GM23338 (cell line): ENCODE data around the gene RNF141. TPM values are rescaled to one million over a fixed set of nuclear protein-coding genes. Genes with fewer than 3 reads are reported as not detected.

Experiments
- ATAC-seq: fragments of 200-7000 bp; cut with Tn5 transposase; 3 replicates; pipeline ENCODE4 v1.9.1; 2020
- DNase-seq: peaks from one replicate; pipeline ENCODE4 v3.0.0-alpha.2; 2015; ENCODE audit warnings: low spot score
- H2AFZ ChIP-seq: fragments of 200-600 bp; sonication (generic); 2 replicates; pipeline ENCODE4 v1.8.0; 2016; ENCODE audit warnings: antibody characterized with exemption, mild to moderate bottlenecking, moderate library complexity
- H3F3A ChIP-seq: fragments of 200-600 bp; sonication (generic); replicated peaks from 2 replicates; pipeline ENCODE4 v1.8.0; 2017; ENCODE audit warnings: antibody characterized with exemption, mixed run types, low read depth
- H3K27ac ChIP-seq: fragments of 200-600 bp; sonication (generic); 2 replicates; pipeline ENCODE4 v1.6.1; 2016; ENCODE audit warnings: low read depth
- H3K27me3 ChIP-seq: fragments of 200-600 bp; sonication (generic); 2 replicates; pipeline ENCODE4 v1.8.0; 2016; ENCODE audit warnings: mild to moderate bottlenecking, mixed run types, moderate library complexity; ENCODE audit not compliant: insufficient read depth
- H3K36me3 ChIP-seq: fragments of 200-600 bp; sonication (generic); 2 replicates; pipeline ENCODE4 v1.8.0; 2016; ENCODE audit warnings: mild to moderate bottlenecking; ENCODE audit not compliant: insufficient read depth
- H3K4me1 ChIP-seq: fragments of 200-600 bp; sonication (generic); 2 replicates; pipeline ENCODE4 v1.8.0; 2016; ENCODE audit warnings: mild to moderate bottlenecking, moderate library complexity; ENCODE audit not compliant: insufficient read depth
- H3K4me2 ChIP-seq: fragments of 200-600 bp; sonication (generic); 2 replicates; pipeline ENCODE4 v1.7.1; 2017; ENCODE audit warnings: mixed run types
- H3K4me3 ChIP-seq: fragments of 200-600 bp; sonication (generic); 2 replicates; pipeline ENCODE4 v1.6.1; 2016; ENCODE audit warnings: mixed run types
- H3K79me2 ChIP-seq: fragments of 200-600 bp; sonication (generic); replicated peaks from 2 replicates; pipeline ENCODE4 v1.8.0; 2017; ENCODE audit warnings: mild to moderate bottlenecking; ENCODE audit not compliant: insufficient read depth
- H3K9me2 ChIP-seq: fragments of 200-600 bp; sonication (generic); 2 replicates; pipeline ENCODE4 v1.8.0; 2017; ENCODE audit not compliant: insufficient read depth
- H4K20me1 ChIP-seq: fragments of 200-600 bp; sonication (generic); replicated peaks from 2 replicates; pipeline ENCODE4 v1.8.0; 2017; ENCODE audit warnings: mild to moderate bottlenecking; ENCODE audit not compliant: insufficient read depth
- H3K27ac Mint-ChIP-seq: 2 replicates; pipeline ENCODE4 v1.8.0; 2020; ENCODE audit warnings: inconsistent platforms, mild to moderate bottlenecking, moderate library complexity, mixed read lengths
- H3K27me3 Mint-ChIP-seq: 3 replicates; pipeline ENCODE4 v1.8.0; 2022; ENCODE audit warnings: low read depth, mild to moderate bottlenecking, moderate library complexity, mixed read lengths, inconsistent platforms; ENCODE audit not compliant: insufficient read depth, poor library complexity
- H3K36me3 Mint-ChIP-seq: 3 replicates; pipeline ENCODE4 v1.8.0; 2021; ENCODE audit warnings: low read depth, mild to moderate bottlenecking, inconsistent platforms, moderate library complexity, mixed read lengths
- H3K4me1 Mint-ChIP-seq: 3 replicates; pipeline ENCODE4 v1.8.0; 2020; ENCODE audit warnings: mild to moderate bottlenecking, inconsistent platforms, mixed read lengths
- H3K4me3 Mint-ChIP-seq: 3 replicates; pipeline ENCODE4 v1.8.0; 2021; ENCODE audit warnings: moderate library complexity, mild to moderate bottlenecking, inconsistent platforms, mixed read lengths
- H3K9me3 Mint-ChIP-seq: 3 replicates; pipeline ENCODE4 v1.8.0; 2020; ENCODE audit warnings: moderate library complexity, mild to moderate bottlenecking, inconsistent platforms, mixed read lengths
- CREB1 ChIP-seq: fragments of 250-450 bp; sonication (Bioruptor Pico); IDR thresholded peaks from 2 replicates; pipeline ENCODE4 v1.5.0; 2020; ENCODE audit warnings: low read depth, mild to moderate bottlenecking, moderate library complexity
- CTCF ChIP-seq, 2 experiments: fragments of 200-600 bp in 1 of 2; sonication (generic) in 1 of 2; conservative IDR thresholded peaks; 2 replicates each; pipeline versions ENCODE4 v1.5.1 to v1.6.1; 2016 to 2017; ENCODE audit warnings: antibody characterized with exemption in 2 of 2, low read depth in 2 of 2, mild to moderate bottlenecking in 2 of 2, moderate library complexity in 1 of 2
- ETS1 ChIP-seq: IDR thresholded peaks from 2 replicates; pipeline ENCODE4 v1.6.1; 2016; ENCODE audit warnings: antibody characterized with exemption
- JUNB ChIP-seq: IDR thresholded peaks from one replicate; pipeline ENCODE4 v1.6.1; 2016; ENCODE audit warnings: antibody characterized with exemption; ENCODE audit not compliant: unreplicated experiment
- NANOG ChIP-seq: IDR thresholded peaks from 2 replicates; pipeline ENCODE4 v1.6.1; 2016; ENCODE audit warnings: antibody characterized with exemption, borderline replicate concordance
- POLR2AphosphoS5 ChIP-seq: IDR thresholded peaks from 2 replicates; pipeline ENCODE4 v1.6.1; 2016; ENCODE audit warnings: antibody characterized with exemption, low read depth
- REST ChIP-seq: IDR thresholded peaks from one replicate; pipeline ENCODE4 v1.6.1; 2018; ENCODE audit warnings: antibody characterized with exemption; ENCODE audit not compliant: unreplicated experiment
- STAT1 ChIP-seq: IDR thresholded peaks from one replicate; pipeline ENCODE4 v1.6.1; 2016; ENCODE audit warnings: antibody characterized with exemption; ENCODE audit not compliant: unreplicated experiment
- ZNF114 ChIP-seq: fragments of 250-450 bp; sonication (Bioruptor Pico); IDR thresholded peaks from 2 replicates; pipeline ENCODE4 v1.5.0; 2020; ENCODE audit warnings: mild to moderate bottlenecking, moderate library complexity
- ZNF331 ChIP-seq: fragments of 250-450 bp; sonication (Bioruptor Pico); IDR thresholded peaks from 2 replicates; pipeline ENCODE4 v1.5.0; 2020; ENCODE audit warnings: low read depth, mild to moderate bottlenecking, moderate library complexity
- ZNF462 ChIP-seq: fragments of 250-450 bp; sonication (Bioruptor Pico); IDR thresholded peaks from 2 replicates; pipeline ENCODE4 v1.5.0; 2020; ENCODE audit warnings: mild to moderate bottlenecking, moderate library complexity
- polyA plus RNA-seq: library from polyadenylated mRNA; unstranded; fragments of >200 nt; fragmentation: Nextera tagmentation; extraction: Ambion mirVana; gene quantifications from 2 replicates; pipeline ENCODE4 v1.2.1, GENCODE V29; 2016
- total RNA-seq: library from RNA; depleted of rRNA; stranded (reverse); fragments of >200 nt; shearing (Covaris generic); gene quantifications from 2 replicates; pipeline ENCODE4 v1.2.3, GENCODE V29; 2014

Gene RNF141
- total and polyA plus RNA-seq, 2 experiments from 2014 or later: 11.4 to 26.9 TPM

- H4K20me1 ChIP-seq: no peaks in the 10 kb centered on the region
- Mint-ChIP-seq H3K9me3 (no peaks in the 10 kb centered on the region), H3K27me3 (no peaks in the 10 kb centered on the region), H3K36me3 (no peaks in the 10 kb centered on the region), H3K27ac (no peak overlapping the region), H3K4me3 (no peak overlapping the region), H3K4me1 (peaks cover 4% of the 10 kb centered on the region)
- H3K79me2 ChIP-seq: no peaks in the 10 kb centered on the region
- no peak overlapping the region for H3K4me2 ChIP-seq
- H2AFZ ChIP-seq: peak overlapping the region; percentile 52; the same call in 1 of the 2 replicates
- no peak for ATAC-seq
- no peaks in the 10 kb centered on the region for H3K27me3 ChIP-seq
- no peaks in the 10 kb centered on the region for H3F3A ChIP-seq
- no peaks in the 10 kb centered on the region for H3K36me3 ChIP-seq
- peaks cover 8% of the 10 kb centered on the region for H3K4me1 ChIP-seq
- TF ChIP-seq ETS1: no peak
- no peak for TF ChIP-seq JUNB
- no peak for TF ChIP-seq REST
- TF ChIP-seq STAT1: no peak
- TF ChIP-seq POLR2AphosphoS5: no peak
- no peak for TF ChIP-seq CTCF (conservative IDR thresholded peaks at IDR 0.05; ENCODE audit: low read depth in 2 of 2)
- no peak for TF ChIP-seq ZNF462 (CRISPR knock-in tag)
- TF ChIP-seq ZNF114 (CRISPR knock-in tag): no peak
- TF ChIP-seq CREB1: no peak
- no peak for TF ChIP-seq ZNF331 (CRISPR knock-in tag)
- no peak for TF ChIP-seq NANOG
- no peak for DNase-seq
- no peak overlapping the region for H3K27ac ChIP-seq
- H3K4me3 ChIP-seq: no peak overlapping the region
- H3K9me2 ChIP-seq: peaks cover 8% of the 10 kb centered on the region
These were observed 23.0 kb upstream of the RNF141 start for GRCh38 chr11:10564030-10564429.
